Effector memory CD4-positive, alpha-beta T cell (primary cell): Measurements from ENCODE around the gene RAB22A.

Source experiments
- DNase-seq, 3 donors: peaks; one replicate each; pipeline ENCODE4 v3.0.0-alpha.2; 2020
- H3K27ac ChIP-seq: 2 replicates; pipeline ENCODE4 v1.7.0; 2013; ENCODE audit warnings: mild to moderate bottlenecking, low read length, moderate library complexity; ENCODE audit not compliant: insufficient read depth, poor library complexity, severe bottlenecking
- H3K27me3 ChIP-seq: replicated peaks from 2 replicates; pipeline ENCODE4 v1.7.0; 2013; ENCODE audit warnings: mild to moderate bottlenecking, low read length; ENCODE audit not compliant: insufficient read depth, control insufficient read depth, poor library complexity, severe bottlenecking
- H3K36me3 ChIP-seq: 2 replicates; pipeline ENCODE4 v1.7.0; 2013; ENCODE audit warnings: mild to moderate bottlenecking, low read length, moderate library complexity; ENCODE audit not compliant: control insufficient read depth, insufficient read depth
- H3K4me1 ChIP-seq: 2 replicates; pipeline ENCODE4 v1.7.0; 2013; ENCODE audit warnings: low read length, mild to moderate bottlenecking; ENCODE audit not compliant: control insufficient read depth, insufficient read depth, poor library complexity, severe bottlenecking
- H3K4me3 ChIP-seq: 2 replicates; pipeline ENCODE4 v1.7.0; 2013; ENCODE audit warnings: low read length, low read depth, mild to moderate bottlenecking; ENCODE audit not compliant: insufficient read depth, poor library complexity, severe bottlenecking
- H3K9me3 ChIP-seq: 2 replicates; pipeline ENCODE4 v1.7.0; 2013; ENCODE audit warnings: mild to moderate bottlenecking, low read length, moderate library complexity; ENCODE audit not compliant: control insufficient read depth

The RAB22A gene

DNA sequence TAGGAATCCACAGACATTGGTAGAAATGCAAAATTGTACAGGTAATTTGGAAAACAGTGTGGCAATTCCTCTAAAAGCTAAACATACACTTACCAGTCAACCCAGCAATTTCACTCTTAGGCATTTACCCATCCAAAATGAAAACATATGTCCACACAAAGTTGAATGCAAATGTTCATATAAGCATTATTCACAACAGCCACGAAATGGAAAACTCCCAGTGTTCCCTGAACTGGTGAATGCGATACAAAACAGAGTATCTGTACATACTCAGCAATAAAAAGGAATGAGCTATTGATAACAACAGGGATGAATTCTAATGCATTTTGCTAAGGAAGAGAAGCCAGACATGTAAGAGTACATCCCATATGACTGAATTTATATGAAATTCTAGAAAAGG, 32.4 kb upstream of the RAB22A start:
- H3K36me3 ChIP-seq, result no peaks in the 10 kb centered on the region
- no peak for DNase-seq
- H3K9me3 ChIP-seq, result no peaks in the 10 kb centered on the region
- no peak overlapping the region for H3K27ac ChIP-seq
- H3K4me1 ChIP-seq, result no peaks in the 10 kb centered on the region
- no peak overlapping the region for H3K4me3 ChIP-seq
- no peaks in the 10 kb centered on the region for H3K27me3 ChIP-seq

DNA sequence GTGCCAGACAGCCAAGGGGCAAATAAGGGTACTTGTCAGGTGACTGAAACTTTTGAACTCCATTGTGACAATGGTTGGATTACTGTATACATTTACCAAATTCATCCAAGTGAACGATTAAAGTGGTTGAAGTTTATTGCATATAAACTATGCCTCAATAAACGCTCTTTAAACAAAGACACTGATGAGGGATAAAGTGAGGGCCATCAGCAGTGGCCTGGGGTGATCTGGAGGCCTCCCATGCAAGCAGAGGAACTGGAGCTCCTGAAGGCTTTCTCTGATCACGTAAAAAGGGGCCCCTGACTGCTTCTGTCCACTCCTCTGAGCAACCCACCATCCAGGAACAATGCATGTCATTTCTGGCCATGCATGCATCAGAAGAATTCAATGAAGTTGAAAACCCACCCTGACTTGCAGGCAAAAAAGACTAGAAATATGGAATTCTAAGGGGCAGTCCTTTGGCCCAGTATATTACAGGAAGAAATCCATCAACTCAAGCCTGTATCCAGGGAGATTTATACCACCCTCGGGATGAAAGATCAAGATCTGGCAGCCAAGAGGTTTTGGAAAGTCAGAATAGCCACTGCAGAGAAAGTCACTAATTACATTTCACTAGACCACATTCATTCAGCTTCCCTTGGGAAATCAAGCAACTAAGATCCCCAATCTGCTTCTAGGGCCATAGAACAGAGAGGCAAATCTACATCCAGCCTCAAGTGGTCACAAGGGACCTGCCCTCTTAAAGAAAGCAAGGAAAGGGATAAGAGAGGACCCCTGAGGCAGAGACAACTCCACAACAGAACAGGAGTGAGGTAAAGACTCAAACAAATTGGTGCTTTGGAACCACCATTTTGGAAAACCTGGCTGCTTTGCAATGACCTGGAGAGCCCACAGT, 31.7 kb upstream of the RAB22A start:
- Histone ChIP-seq H3K27me3 (no peaks in the 10 kb centered on the region), H3K36me3 (no peaks in the 10 kb centered on the region), H3K27ac (no peak overlapping the region), H3K4me3 (no peak overlapping the region), H3K9me3 (no peaks in the 10 kb centered on the region), H3K4me1 (no peaks in the 10 kb centered on the region)
- no peak for DNase-seq

DNA sequence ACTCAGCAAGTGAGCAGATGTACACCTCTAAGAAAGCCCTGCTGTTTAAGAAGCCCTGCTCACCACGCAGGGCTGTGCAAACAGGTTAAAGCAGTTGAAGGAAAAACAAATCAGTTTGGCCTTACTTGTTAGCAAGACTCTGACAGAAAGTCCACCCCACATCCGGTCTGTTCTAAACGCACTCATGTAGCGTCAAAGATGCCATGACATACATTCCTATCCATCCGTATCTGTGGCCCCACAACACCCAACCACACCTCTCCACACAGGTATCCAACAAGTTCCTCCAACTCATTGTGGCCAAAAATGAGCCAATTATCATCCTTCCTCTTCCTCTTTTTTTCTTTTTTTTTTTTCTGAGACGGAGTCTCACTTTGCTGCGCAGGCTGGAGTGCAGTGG, 22.8 kb upstream of the RAB22A start:
- H3K27ac ChIP-seq, result no peak overlapping the region
- H3K4me1 ChIP-seq, result no peaks in the 10 kb centered on the region
- no peak overlapping the region for H3K4me3 ChIP-seq
- no peaks in the 10 kb centered on the region for H3K27me3 ChIP-seq
- H3K36me3 ChIP-seq, result no peaks in the 10 kb centered on the region
- no peak for DNase-seq
- no peaks in the 10 kb centered on the region for H3K9me3 ChIP-seq

- no peak for DNase-seq
- H3K27me3 ChIP-seq, result no peaks in the 10 kb centered on the region
- H3K9me3 ChIP-seq, result no peaks in the 10 kb centered on the region
- H3K36me3 ChIP-seq, result no peaks in the 10 kb centered on the region
- H3K4me3 ChIP-seq, result no peak overlapping the region
- H3K4me1 ChIP-seq, result no peaks in the 10 kb centered on the region
- H3K27ac ChIP-seq, result no peak overlapping the region
These were observed 21.9 kb upstream of the RAB22A start for GRCh38 chr20:58287638-58288037.

DNA sequence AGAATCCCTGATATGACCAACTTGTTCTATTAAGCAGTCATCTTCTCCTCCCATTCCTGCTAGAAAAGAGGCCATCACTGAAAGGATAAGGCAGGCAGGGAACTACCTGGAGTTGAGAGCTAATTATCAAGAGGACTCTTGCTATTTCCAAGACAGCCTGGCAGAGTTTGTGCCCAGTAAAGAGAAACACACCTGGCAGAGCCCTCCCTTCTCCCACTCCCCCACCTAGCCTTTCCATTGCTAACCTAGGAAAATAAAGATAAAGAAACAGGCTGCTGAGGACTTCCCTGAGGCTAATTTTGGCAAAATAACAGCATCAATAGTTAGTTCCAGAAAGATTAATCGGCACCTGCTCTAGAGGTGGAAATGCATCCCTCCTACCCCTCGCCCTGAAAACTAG, 20.4 kb upstream of the RAB22A start:
- no peak for DNase-seq

DNA sequence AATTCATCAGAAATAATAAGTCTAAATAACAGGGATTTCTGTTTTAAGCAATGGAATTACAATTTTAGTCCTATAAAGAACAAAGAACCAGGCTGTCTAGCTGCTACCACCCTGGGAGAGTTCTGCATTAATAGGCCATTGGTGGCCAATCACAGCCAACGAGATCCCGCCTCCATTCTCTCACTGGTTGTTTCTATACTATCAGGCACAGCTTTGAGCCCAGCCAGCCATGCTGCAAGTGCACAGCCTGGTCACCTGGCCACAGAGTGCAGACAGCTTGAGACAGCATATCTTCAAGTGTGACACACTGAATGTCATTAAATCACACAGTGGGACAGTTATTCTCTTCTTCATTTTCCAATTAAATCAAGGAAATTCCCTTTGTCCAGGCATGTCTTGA, 16.1 kb upstream of the RAB22A start:
- H3K9me3 ChIP-seq, result no peaks in the 10 kb centered on the region
- no peaks in the 10 kb centered on the region for H3K36me3 ChIP-seq
- no peak overlapping the region for H3K4me3 ChIP-seq
- peaks cover 2% of the 10 kb centered on the region for H3K4me1 ChIP-seq
- DNase-seq, result no peak
- H3K27me3 ChIP-seq, result no peaks in the 10 kb centered on the region
- H3K27ac ChIP-seq, result no peak overlapping the region

More for the DNA sequence above, 20.4 kb upstream of the RAB22A start:
- Histone ChIP-seq H3K27ac (no peak overlapping the region), H3K4me1 (no peaks in the 10 kb centered on the region), H3K36me3 (no peaks in the 10 kb centered on the region), H3K27me3 (no peaks in the 10 kb centered on the region), H3K4me3 (no peak overlapping the region), H3K9me3 (no peaks in the 10 kb centered on the region)

DNA sequence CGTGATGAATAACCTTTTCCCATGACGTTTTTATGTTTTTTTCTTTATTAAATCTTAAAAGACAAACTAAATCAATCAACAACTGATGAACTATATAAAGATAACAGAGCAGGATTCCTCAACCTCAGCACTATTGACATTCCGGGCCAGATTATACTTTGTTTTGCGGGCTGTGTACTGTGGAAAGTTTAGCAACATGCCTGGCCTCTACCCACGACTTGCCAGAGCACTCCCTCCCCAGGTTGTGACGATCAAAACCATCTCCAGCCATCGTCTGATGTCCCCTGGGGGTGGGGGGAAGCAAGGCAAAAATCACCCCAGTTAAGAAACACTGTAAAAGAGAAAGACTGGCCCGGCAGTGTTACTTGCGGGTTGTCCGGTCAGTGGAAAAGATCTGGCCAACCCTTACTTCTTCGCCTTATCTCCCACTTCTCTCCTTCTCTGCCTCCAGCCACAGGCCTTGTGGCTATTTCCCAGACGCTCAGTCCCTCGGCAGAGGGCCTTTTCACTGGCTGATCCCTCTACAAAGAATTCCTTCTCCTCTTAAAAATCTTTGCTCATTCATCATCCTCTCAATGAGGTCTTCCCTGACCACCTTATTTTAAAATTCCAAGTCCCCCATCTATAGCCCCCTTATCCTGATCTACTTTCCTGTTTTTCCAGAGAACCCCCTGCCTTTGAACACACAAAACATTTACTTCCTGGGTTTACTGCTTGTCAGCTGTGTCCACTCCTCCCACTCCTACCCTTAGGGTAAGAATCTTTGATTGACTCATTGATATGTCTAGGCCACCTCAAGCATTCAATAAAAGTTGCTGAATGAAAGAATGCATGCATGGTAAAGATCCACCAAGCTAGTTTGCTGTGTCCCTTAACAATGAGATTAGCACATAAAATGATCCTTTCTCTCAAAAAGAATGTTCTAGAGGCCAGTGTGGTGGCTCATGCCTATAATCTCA, 14.7 kb upstream of the RAB22A start:
- no peaks in the 10 kb centered on the region for H3K9me3 ChIP-seq
- no peak for DNase-seq
- no peaks in the 10 kb centered on the region for H3K36me3 ChIP-seq
- H3K4me3 ChIP-seq, result no peak overlapping the region
- H3K27ac ChIP-seq, result no peak overlapping the region
- H3K4me1 ChIP-seq, result peaks cover 2% of the 10 kb centered on the region
- no peaks in the 10 kb centered on the region for H3K27me3 ChIP-seq

DNA sequence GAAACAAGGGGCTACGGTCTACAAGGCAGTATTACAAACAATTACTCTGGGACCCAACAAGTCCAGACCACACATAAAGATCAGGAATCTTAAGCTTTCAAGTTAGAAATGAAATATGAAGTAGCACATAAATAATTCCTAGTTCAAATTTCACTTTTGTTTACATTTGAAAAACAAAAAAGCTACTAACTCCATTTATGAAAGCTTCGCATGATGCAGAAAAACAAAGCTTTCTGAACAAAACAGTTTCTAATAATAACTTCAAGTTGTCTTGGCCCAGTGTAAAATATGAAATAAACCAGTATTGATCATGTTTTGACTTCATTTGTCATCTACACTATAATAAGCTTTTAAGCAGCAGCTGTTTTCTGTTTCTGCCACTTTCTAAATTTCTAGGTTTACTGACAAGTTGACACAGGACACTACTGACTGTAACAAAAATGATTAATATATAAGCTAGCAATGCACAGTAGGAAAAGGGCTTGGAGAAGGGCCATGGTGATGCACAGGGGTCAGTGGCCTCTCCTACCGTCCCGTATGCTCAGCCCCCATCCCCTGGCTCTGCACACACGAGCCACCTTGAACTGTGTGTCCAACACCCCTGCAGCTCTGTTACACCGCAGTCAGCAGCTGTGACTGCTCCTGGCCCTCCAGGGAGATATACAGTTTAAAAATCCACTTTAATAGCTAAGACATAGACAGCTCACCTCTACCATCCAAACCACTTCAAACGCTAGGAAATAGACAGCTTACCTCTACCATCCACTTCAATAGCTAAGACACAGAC, 13.3 kb upstream of the RAB22A start:
- no peak overlapping the region for H3K27ac ChIP-seq
- H3K9me3 ChIP-seq, result no peaks in the 10 kb centered on the region
- H3K27me3 ChIP-seq, result no peaks in the 10 kb centered on the region
- H3K4me3 ChIP-seq, result no peak overlapping the region
- peaks cover 2% of the 10 kb centered on the region for H3K4me1 ChIP-seq
- no peaks in the 10 kb centered on the region for H3K36me3 ChIP-seq
- DNase-seq, result no peak

- no peaks in the 10 kb centered on the region for H3K27me3 ChIP-seq
- no peaks in the 10 kb centered on the region for H3K36me3 ChIP-seq
- no peak for DNase-seq
- peaks cover 2% of the 10 kb centered on the region for H3K4me1 ChIP-seq
- no peak overlapping the region for H3K27ac ChIP-seq
- H3K9me3 ChIP-seq, result no peaks in the 10 kb centered on the region
- no peak overlapping the region for H3K4me3 ChIP-seq
These were observed 12.1 kb upstream of the RAB22A start for GRCh38 chr20:58297394-58297793.
